Activated CD4-positive, alpha-beta T cell treated with anti-CD3 and anti-CD28 coated beads, Interleukin-10, Interleukin-2, amounts not matched to agents 100 ng/mL and 50 ng/mL, durations not matched to agents 16 hours and 8 hours (primary cell): ENCODE measurements around the gene GFER.
A peak's percentile ranks its signal among the peaks of the same experiment; 100 is the strongest.

Source experiments
- DNase-seq: peaks from one replicate; pipeline ENCODE4 v3.0.0-alpha.2; 2020

The GFER gene

GRCh38 chr16:1975432-1976215 lies 8.4 kb upstream of the GFER start:
- DNase-seq, result no peak

GRCh38 chr16:1976216-1976520 lies 7.8 kb upstream of the GFER start:
- DNase-seq, result no peak

- no peak for DNase-seq
Measured at GRCh38 chr16:1976951-1977874, 6.8 kb upstream of the GFER start.

GRCh38 chr16:1977875-1978268 lies 6.1 kb upstream of the GFER start:
- DNase-seq, result no peak

- DNase-seq, result no peak
Measured at GRCh38 chr16:1978476-1979120, 5.4 kb upstream of the GFER start.

- peak; percentile 47 for DNase-seq
Measured at GRCh38 chr16:1979271-1980029, 4.5 kb upstream of the GFER start.

- peak; percentile 32 for DNase-seq
Measured at GRCh38 chr16:1980030-1980769, 3.8 kb upstream of the GFER start.

GRCh38 chr16:1980770-1981087 lies 3.3 kb upstream of the GFER start:
- DNase-seq, result no peak

- DNase-seq, result no peak
Measured at GRCh38 chr16:1981398-1981836, 2.6 kb upstream of the GFER start, which contains the start of gene NOXO1. NOXO1 (minus strand) TSS chr16:1981469; CDS start chr16:1981179, 290 bp downstream.

- no peak for DNase-seq
Measured at GRCh38 chr16:1982013-1982433, 2.0 kb upstream of the GFER start.

GRCh38 chr16:1982991-1983543 lies 926 bp upstream of the GFER start:
- no peak for DNase-seq

- DNase-seq, result no peak
Measured at GRCh38 chr16:1984347-1985225, 593 bp downstream of the GFER start.

GRCh38 chr16:1985466-1986150 lies 1.6 kb downstream of the GFER start:
- no peak for DNase-seq

GRCh38 chr16:1987198-1987597 lies 3.2 kb downstream of the GFER start:
- no peak for DNase-seq

GRCh38 chr16:1989209-1990100 lies 5.5 kb downstream of the GFER start, which contains the start of gene SYNGR3:
SYNGR3 (plus strand) TSS chr16:1989970; CDS start chr16:1990103, 133 bp downstream.
- DNase-seq, result no peak

- no peak for DNase-seq
Measured at GRCh38 chr16:1990101-1990350, 6.0 kb downstream of the GFER start.

GRCh38 chr16:1990351-1991134 lies 6.5 kb downstream of the GFER start:
- DNase-seq, result peak; percentile 54

GRCh38 chr16:1991135-1991551 lies 7.2 kb downstream of the GFER start:
- peak; percentile 66 for DNase-seq
